GM19099 (cell line): ENCODE data around the gene PPIF.

Source experiments
- POLR2A ChIP-seq: IDR thresholded peaks from 3 replicates; pipeline ENCODE4 v1.6.1; 2011; ENCODE audit warnings: low read depth; ENCODE audit not compliant: insufficient read length; ENCODE audit errors: extremely low read depth

Gene PPIF

DNA sequence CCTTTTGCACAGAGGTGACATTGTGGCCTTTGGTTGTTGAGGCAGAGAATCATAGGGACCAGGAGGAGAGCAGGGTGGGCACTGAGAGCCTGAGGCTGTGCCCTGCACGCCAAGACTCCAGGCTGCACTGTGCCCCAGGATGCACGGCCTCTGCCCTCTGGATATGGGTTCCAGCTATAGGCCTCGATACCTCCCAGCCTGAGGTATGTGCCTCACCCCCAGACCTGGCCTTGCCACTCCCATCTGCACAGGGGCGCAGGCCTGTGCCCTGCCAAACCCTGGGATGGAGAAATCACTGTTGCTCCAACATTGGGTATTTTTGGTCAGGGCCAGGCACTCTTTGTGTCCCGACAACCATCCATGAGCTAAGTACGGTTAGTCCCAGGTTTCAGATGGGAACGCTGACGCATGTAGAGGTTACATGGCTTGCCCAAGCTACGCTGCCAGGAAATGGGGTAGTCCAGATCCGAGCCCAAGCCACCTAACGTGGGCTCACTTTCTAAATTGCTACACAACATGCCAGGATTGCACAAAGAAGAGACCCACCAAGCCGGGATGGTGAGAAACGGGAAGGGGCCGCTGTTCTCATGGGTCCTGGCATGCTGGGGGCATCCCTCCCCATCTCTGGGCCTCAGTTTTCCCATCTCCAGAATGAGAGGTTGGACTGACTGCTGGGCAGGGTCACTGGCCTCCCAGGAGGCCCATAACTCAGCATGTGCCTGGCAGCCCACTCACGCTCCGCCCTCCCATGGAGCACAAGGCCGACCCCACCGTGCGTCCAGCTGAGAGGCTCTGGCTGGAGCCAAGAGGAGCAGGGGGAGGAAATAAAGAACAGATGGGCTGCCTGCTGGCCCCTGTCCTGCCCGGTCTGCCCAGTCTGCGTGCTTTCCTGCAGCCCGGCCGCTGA lies 54.0 kb downstream of the PPIF start:
- TF ChIP-seq POLR2A: no peak

GRCh38 chr10:79402625-79402946 lies 55.3 kb downstream of the PPIF start:
- TF ChIP-seq POLR2A: no peak

GRCh38 chr10:79402951-79403350 lies 55.7 kb downstream of the PPIF start:
- TF ChIP-seq POLR2A: no peak

DNA sequence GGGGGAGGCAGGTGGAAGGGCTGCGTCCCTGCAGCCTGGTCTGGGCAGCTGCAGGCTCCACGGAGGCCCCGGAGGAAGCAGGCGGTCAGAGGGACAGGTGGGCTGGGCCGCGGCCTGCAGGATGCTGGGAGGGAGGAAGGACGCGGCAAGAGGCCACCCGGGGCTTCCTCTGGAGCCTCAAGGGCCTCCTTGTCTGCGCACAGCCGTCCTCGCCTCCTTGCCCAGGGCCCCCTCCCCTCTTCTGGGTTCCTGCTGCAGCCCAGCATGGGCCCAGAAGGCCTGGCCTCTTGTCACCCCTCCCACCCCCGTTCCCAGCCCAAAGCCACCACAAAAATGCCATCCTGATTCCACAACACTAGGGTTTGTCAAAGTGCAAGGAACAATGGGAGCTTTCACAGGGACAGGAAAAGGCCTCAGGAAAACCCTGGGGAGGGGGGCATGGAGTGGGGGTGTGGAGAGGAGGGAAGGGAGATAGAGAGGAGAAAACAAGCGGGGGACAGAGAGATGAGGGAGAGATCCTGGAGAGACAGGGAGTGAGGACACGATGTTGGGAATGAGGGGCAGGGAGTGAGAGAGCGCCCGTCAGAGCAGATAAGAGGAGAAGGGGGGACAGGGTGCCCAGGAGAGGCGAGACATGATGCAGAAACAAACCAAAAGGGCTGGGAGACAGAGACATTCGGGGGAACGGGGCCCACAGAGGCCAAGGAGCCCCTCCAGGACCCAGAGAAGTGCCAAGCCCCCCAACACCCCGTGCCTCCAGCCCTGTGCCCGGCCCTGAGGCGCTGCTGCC lies 56.4 kb downstream of the PPIF start:
- TF ChIP-seq POLR2A: no peak

GRCh38 chr10:79404231-79404609 lies 57.0 kb downstream of the PPIF start:
- no peak for TF ChIP-seq POLR2A

GRCh38 chr10:79404690-79405131 lies 57.4 kb downstream of the PPIF start:
- no peak for TF ChIP-seq POLR2A
